GM19468 (cell line): ENCODE results near the gene ZMYND10.

ENCODE experiments used
- ATAC-seq: cut with Tn5 transposase; IDR thresholded peaks from one replicate; pipeline ENCODE4 v1.9.1; 2021; ENCODE audit warnings: mild to moderate bottlenecking, moderate library complexity, moderate number of reproducible peaks; ENCODE audit not compliant: unreplicated experiment; ENCODE audit errors: extremely low read depth

The ZMYND10 gene

DNA sequence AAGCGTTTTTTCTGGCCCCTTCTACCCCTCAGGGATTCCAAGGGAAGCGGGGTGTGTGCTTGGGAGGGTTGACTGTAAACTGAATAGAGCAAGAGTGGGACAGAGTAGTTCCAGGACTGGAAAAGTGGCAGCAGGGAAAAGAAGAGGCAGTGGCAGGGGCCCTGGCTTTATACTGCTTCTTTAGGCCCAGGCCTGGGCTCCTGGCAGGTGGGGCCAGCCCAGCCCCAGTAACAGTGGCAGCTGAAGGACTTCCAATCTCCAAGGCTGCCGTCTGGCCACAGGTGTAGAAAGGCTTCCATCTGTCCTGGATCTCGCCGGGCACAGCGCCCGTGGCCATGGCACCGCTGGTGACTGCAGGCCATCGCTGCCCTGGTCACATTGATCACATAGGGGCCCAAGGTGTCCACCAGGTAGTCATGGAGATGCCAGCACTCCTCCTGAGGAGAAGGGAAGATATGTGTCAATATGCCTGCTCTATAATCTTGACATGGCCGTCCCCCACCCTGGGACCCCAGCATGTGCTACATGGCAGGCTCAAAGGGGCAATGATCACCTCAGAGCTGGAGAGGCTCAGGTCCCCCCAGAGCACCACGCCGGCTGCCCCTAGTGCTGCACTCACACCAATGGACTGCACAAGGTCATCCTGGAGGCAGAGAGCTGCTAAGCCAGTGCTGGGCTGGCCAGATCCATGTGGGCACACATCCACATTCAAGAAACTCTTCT is 52.3 kb downstream of the ZMYND10 start:
- no peak for ATAC-seq

DNA sequence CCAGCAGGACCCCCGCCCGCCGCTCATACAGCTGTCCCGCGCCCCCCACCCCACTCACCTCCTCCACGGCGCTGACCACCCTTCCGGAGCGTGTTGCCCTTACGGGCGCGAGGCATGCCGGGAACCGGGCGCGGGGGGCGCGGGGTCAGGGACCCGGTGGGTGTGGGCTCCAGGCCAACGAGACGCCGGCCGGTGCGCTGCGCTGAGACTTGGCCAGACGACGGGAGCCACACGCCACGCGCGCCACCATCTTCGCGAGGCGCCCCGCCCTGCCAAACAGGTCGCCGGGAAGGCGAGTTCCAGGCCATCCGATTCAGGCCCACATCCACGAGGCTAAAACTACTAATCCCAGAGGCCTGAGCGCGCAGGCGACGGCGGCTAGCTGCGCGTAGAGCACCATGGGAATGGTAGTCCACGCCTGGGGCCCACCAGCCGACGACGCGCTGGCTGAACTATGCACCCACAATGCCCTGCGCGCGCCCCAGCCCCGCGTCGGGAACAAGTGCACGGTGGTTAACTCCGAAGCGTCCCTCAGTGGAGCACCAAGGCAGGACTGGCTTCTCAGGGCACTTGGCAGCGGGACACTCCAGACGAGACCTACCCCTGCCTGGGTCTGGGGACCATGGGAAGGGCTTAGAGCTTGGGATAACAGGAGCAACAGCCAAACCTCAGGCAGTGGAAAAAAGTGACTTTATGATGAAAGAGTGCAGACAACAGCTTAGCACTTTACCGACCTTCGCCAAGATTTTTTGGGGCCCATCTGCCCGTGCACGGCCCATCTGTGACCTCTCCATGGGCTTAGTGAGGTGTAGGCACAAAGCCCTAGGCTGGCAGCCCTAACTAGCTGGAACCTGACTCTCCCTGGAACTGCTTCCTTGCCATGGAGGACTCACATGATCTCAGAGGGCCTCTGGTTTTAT is 53.1 kb downstream of the ZMYND10 start, which contains the start of gene IFRD2:
TSS of gene IFRD2 (minus strand) at position 271 of the 920 bp plus-strand sequence. CDS start at position 116, 155 bp downstream.
- ATAC-seq, result peak; percentile 87
